Tibial nerve (tissue), 4 donors: ENCODE measurements around the gene ABCA5.

Source experiments
- EP300 ChIP-seq, 2 donors: sonication (generic); formaldehyde crosslinking; IDR thresholded peaks; one replicate each; pipeline ENCODE4 v1.6.1; 2017; ENCODE audit warnings: antibody characterized with exemption in 2 of 2, mild to moderate bottlenecking in 1 of 2
- TF ChIP-seq, protein P1 (sequence below), 5 experiments: fragments of 200-600 bp in 3 of 5; fragments of 450-650 bp in 2 of 5; sonication (generic) in 3 of 5; IDR thresholded peaks; one replicate each; pipeline ENCODE4 v1.5.1; 2016 to 2019; ENCODE audit warnings: antibody characterized with exemption in 5 of 5, mild to moderate bottlenecking in 3 of 5, moderate library complexity in 2 of 5

DNA sequence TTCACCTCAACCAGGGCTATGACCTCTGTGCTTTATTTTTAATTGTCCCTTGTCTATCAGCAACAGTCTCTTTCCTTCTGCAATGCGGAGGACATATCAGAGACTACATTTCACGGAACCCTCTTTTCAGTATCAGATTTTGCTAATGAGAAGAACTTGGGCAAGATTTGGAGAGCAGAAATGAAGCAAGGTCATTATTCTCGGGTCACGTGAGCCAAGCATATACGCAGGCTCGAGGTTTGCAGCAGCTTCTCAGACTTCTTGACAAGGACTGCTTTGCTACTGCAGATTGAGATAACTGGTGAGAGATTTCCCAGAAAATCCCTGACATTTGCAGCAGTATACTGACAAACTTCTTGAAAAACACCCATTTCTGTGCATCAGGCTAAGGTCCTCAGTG lies 128.7 kb downstream of the ABCA5 start:
- TF ChIP-seq, protein P1, sequence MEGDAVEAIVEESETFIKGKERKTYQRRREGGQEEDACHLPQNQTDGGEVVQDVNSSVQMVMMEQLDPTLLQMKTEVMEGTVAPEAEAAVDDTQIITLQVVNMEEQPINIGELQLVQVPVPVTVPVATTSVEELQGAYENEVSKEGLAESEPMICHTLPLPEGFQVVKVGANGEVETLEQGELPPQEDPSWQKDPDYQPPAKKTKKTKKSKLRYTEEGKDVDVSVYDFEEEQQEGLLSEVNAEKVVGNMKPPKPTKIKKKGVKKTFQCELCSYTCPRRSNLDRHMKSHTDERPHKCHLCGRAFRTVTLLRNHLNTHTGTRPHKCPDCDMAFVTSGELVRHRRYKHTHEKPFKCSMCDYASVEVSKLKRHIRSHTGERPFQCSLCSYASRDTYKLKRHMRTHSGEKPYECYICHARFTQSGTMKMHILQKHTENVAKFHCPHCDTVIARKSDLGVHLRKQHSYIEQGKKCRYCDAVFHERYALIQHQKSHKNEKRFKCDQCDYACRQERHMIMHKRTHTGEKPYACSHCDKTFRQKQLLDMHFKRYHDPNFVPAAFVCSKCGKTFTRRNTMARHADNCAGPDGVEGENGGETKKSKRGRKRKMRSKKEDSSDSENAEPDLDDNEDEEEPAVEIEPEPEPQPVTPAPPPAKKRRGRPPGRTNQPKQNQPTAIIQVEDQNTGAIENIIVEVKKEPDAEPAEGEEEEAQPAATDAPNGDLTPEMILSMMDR (IDR thresholded peaks at IDR 0.05): no peak
- no peak for TF ChIP-seq EP300 (IDR thresholded peaks at IDR 0.05)
